ENCODE data around the gene KRTAP12-4. TPM values are rescaled to one million over a fixed set of nuclear protein-coding genes. Genes with fewer than 3 reads are reported as not detected.
"Not testable (repeated sequence)": the region's sequence is repeated elsewhere in the genome, so short reads cannot be mapped to it uniquely, and the experiment has no call there.

KRTAP12-4 gene, protein sequence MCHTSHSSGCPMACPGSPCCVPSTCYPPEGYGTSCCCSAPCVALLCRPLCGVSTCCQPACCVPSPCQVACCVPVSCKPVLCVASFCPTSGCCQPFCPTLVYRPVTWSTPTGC
- not detected in 2 replicates for total RNA-seq (2014; rRNA removed; shearing (Covaris generic))

DNA sequence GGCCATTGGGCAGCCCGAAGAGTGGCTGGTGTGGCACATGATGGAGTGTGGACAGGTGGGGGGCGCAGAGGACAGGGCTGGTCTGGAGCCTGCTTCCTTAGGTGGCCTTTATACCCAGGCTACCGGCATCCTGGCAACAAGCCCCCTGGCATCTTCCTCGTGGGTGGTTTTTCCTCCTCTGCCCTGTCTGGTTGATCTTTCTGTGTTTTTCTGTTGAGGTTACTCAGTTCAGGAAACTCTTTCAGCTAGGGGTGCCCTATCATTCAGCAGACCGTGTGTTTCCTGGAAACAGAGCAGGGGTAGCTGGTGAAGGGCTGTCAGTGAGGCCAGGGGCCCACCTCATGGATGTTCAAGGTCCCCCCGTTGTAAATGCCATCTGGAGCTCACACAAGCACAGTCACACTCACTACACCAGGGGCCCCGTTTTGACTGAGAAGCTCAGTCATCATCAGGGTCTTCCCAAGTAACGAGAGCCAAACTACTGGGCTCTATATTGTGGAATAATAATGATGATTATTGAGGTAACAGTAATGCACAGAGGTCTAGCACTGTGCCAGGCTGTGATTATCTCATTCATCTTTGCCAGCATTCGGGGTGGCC, at the start of gene KRTAP12-4:
Gene KRTAP12-4 (minus strand): TSS at position 84 of the 600 bp plus-strand sequence. CDS start 45 bp downstream, at position 39.
- DNase-seq, result no peak
- H3K4me3 ChIP-seq (ENCODE audit: insufficient read depth, low read depth, low read length), result no peak within 1 kb of the TSS
- no peaks in the 10 kb centered on the region for H3K36me3 ChIP-seq (replicated peaks; ENCODE audit: control insufficient read depth, insufficient read depth, low read length)
- no peaks in the 10 kb centered on the region for H3K27me3 ChIP-seq (ENCODE audit: control insufficient read depth, insufficient read depth, low read length)

DNA sequence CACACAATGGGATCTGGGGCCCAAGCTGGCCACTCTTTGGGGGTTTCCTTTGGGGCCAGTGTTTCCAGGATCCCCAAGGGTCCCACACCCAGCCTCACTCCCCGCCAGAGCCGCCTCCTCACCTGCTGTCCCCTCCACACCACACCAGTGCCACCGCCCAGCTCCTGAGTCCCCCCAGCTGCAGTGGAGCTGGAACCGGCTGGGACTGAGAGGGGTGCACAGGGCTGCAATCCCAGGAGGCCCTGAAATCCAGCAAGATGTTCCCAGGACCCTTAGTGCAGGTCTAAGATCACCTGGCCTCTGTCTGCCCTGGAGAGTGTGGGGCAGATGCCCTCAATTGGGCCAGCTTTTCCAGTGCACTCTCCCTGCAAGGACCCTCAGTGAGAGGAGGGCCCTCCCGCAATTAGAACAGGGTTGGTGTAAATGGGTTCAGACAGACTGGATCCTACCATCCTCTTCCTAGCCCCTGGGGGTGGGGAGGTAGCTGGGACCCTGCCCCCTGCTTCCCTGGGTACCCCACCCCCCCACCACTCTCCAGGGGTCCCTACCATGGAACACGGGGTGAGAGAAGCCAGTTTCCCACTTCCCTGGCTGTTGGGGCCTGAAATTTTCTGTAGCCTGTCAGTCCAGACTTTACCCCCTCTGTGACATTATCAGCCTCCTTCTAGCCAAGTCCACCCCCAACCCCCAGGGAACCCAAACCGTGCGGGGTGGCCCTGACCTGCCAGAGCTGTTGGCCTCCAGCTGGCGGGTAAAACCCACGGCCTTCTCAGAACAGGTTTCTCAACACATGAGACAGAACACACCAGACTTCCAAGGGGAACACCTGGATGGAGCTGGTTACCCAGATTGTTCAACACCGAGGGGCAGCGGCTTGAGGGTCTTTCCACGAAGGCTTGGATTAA, 49.5 kb upstream of the KRTAP12-4 start:
- Histone ChIP-seq H3K27me3 (ENCODE audit: control insufficient read depth, insufficient read depth, low read length) (peaks cover 41% of the 10 kb centered on the region), H3K4me3 (ENCODE audit: insufficient read depth, low read depth, low read length) (peak overlapping the region; percentile 23), H3K36me3 (replicated peaks; ENCODE audit: control insufficient read depth, insufficient read depth, low read length) (no peaks in the 10 kb centered on the region)
- peak; percentile 68 for DNase-seq

DNA sequence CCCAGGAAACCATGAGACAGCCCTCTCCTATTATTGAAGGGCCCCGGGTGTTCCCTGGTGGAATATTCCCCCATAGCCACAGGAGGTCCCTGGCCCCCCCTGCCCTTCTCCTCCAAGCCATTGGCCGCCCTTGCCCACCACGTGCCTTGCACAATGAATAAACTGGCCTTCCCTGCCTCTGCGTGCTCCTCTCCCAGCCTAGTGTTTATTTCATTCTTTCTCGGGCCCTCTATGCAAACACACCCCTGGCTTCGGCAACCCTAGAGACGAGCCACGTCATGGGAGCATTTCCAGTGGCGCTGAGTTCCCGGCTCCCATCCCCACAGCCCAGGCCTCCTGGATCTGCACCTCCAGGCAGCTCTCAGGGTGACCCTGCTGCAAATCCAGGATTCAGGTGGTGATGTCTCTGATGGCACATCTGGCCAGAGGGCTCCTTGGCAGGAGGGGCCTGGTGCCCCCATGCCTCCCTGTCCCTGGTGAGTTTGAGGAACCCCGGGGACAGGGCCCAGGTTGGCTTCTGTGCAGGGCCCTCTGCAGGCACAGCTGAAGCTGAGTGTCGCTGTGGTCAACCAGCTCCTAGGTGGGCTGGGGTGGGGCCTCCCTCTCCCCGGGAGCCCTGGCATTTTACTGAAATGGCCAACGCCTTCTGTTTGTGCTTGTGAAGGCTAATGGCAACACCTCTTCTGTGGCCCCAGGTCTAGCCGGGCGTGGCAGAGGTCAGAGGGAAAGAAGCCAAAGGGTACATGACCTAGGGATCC, 48.7 kb upstream of the KRTAP12-4 start:
- Histone ChIP-seq H3K36me3 (replicated peaks; ENCODE audit: control insufficient read depth, insufficient read depth, low read length) (no peaks in the 10 kb centered on the region), H3K4me3 (ENCODE audit: insufficient read depth, low read depth, low read length) (no peak overlapping the region), H3K27me3 (ENCODE audit: control insufficient read depth, insufficient read depth, low read length) (peaks cover 37% of the 10 kb centered on the region)
- DNase-seq, result peak; percentile 62

DNA sequence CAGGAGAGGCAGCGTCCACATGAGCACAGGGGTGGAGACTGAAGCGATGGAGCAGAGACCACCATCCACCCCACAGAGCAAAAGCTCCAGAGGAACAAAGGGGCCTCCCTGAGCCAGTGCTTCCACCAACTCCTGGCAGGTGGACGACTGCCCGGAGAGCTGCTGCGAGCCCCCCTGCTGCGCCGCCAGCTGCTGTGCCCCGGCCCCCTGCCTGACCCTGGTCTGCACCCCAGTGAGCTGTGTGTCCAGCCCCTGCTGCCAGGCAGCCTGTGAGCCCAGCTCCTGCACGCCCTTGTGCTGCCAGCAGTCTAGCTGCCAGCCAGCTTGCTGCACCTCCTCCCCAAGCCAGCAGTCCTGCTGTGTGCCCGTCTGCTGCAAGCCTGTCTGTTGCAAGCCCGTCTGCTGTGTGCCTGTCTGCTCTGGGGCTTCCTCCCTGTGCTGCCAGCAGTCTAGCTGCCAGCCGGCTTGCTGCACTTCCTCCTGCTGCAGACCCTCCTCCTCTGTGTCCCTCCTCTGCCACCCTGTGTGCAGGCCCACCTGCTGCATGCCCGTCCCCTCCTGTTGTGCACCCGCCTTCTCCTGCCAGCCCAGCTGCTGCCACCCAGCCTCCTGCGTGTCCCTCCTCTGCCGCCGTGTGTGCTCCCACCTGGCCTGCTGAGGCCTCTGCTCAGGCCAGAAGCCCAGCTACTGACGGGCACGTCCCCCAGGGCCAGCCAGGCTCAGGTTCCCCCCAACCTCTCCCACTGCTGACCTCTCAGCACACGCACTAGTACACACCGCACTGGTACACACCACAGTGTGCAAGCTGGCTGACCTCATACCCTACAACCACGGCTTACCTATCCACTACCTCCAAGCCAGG, 47.9 kb upstream of the KRTAP12-4 start:
- H3K4me3 ChIP-seq (ENCODE audit: insufficient read depth, low read depth, low read length), result no peak overlapping the region
- peaks cover 35% of the 10 kb centered on the region for H3K27me3 ChIP-seq (ENCODE audit: control insufficient read depth, insufficient read depth, low read length)
- H3K36me3 ChIP-seq (replicated peaks; ENCODE audit: control insufficient read depth, insufficient read depth, low read length), result no peaks in the 10 kb centered on the region
- DNase-seq, result peak; percentile 32

DNA sequence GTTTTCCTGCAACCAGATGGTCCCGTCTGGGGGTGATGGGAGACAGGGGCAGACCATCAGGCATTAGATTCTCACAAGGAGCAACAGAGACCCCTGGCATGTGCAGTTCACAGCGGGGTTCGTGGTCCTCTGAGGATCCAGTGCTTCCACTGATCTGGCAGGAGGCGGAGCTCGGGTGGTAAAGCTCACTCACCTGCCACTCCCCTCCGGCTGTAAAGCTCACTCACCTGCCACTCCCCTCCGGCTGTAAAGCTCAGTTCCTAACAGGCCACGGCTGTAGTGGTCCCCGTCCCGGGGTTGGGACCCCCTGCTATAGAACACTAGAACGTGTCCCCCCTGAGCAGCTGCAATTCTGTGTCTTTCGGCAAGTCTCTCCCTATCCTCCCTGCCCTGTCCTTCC, 47.1 kb upstream of the KRTAP12-4 start:
- H3K36me3 ChIP-seq (replicated peaks; ENCODE audit: control insufficient read depth, insufficient read depth, low read length), result no peaks in the 10 kb centered on the region
- DNase-seq, result peak; percentile 31
- no peak overlapping the region for H3K4me3 ChIP-seq (ENCODE audit: insufficient read depth, low read depth, low read length)
- H3K27me3 ChIP-seq (ENCODE audit: control insufficient read depth, insufficient read depth, low read length), result peaks cover 28% of the 10 kb centered on the region

DNA sequence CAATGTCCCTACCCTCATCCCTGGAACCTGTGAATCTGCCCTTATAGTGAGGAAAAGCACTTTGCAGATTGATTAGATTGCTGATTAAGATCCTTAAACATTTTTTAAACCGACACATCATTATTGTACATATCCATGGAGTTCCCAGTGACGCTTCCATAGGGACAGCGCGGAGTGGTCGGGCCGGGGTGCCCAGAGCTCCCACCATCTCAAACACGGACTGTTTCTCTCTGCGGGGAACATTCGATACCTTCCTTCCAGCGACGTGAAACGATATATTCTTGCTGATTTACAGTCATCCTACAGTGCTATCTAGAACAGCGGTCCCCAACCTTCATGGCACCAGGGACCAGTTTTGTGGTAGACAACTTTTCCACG, 46.6 kb upstream of the KRTAP12-4 start:
- no peaks in the 10 kb centered on the region for H3K36me3 ChIP-seq (replicated peaks; ENCODE audit: control insufficient read depth, insufficient read depth, low read length)
- H3K4me3 ChIP-seq (ENCODE audit: insufficient read depth, low read depth, low read length), result no peak overlapping the region
- peaks cover 23% of the 10 kb centered on the region for H3K27me3 ChIP-seq (ENCODE audit: control insufficient read depth, insufficient read depth, low read length)
- DNase-seq, result no peak

DNA sequence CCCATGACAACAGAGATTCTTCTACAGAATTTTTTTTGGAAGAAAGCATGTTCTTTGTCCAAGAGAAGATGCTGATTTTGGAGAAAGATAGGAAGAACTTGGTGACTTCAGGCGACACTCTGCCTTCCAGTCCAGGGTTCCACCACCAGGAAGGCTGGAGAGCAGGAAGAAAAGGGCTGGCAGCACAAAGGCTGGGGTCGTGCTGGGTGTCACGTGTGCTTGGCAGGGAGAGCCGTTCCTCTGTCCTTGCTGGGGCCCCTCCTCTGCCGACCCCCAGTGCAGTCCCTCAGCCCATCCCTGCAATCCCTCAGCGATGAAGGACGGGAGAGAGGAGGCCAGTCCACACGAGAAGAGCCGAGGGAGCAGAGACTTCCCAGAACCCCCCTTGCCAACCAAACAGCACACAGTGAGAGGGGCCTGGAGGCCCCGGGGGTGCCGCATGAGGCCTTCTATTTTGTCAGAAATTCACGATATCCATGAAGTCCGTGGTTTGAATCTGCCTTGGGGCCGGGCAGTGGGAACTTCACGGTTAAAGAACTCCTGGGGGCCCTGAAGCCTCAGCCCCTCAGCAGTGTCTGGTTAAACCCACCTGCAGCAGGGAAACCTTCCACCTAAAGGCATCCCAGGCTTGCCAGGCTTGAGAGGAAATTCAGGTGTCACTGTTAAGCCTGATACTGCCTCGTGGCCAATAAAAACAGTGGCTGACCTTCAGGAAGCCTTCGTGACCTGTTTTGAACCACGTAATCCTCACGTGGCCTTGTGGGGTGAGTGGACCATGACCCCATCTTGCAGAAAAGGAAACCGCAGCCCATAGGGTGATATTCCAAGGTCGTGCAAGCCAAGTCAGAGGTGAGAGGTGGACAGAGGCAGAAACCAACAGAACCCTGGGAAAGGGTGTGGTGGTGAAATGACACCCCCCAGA, 45.9 kb upstream of the KRTAP12-4 start:
- H3K27me3 ChIP-seq (ENCODE audit: control insufficient read depth, insufficient read depth, low read length), result peaks cover 22% of the 10 kb centered on the region; the same call in 1 of the 2 replicates
- no peak overlapping the region for H3K4me3 ChIP-seq (ENCODE audit: insufficient read depth, low read depth, low read length)
- H3K36me3 ChIP-seq (replicated peaks; ENCODE audit: control insufficient read depth, insufficient read depth, low read length), result no peaks in the 10 kb centered on the region
- peak; percentile 22 for DNase-seq

DNA sequence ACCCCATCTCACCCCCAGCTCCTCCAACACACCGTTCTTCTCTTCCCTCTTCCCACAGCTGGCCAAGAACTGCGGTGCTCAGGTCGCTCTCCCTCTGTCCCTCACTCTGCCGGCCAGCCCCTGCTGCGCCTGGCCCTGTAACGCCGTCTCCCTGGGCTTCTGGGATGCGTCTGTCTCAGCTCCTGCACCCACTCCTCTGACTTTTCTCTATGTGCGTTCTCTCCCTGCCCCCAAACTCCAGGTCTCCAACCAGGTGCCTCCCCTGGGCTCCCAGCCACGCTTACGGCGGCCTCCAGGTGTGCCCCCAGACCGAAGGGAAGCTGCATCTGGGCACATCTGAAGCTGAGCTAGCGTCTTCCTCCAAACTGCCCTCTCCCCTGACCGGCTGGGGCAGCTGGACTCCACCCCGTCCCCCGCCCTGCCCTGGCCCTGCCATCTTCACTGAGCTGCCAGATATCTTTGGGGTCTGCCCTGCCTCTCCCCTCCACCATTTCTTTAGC, 45.1 kb upstream of the KRTAP12-4 start:
- Histone ChIP-seq H3K27me3 (ENCODE audit: control insufficient read depth, insufficient read depth, low read length) (peaks cover 22% of the 10 kb centered on the region; the same call in 1 of the 2 replicates), H3K36me3 (replicated peaks; ENCODE audit: control insufficient read depth, insufficient read depth, low read length) (no peaks in the 10 kb centered on the region), H3K4me3 (ENCODE audit: insufficient read depth, low read depth, low read length) (no peak overlapping the region)
- DNase-seq, result peak; percentile 56

DNA sequence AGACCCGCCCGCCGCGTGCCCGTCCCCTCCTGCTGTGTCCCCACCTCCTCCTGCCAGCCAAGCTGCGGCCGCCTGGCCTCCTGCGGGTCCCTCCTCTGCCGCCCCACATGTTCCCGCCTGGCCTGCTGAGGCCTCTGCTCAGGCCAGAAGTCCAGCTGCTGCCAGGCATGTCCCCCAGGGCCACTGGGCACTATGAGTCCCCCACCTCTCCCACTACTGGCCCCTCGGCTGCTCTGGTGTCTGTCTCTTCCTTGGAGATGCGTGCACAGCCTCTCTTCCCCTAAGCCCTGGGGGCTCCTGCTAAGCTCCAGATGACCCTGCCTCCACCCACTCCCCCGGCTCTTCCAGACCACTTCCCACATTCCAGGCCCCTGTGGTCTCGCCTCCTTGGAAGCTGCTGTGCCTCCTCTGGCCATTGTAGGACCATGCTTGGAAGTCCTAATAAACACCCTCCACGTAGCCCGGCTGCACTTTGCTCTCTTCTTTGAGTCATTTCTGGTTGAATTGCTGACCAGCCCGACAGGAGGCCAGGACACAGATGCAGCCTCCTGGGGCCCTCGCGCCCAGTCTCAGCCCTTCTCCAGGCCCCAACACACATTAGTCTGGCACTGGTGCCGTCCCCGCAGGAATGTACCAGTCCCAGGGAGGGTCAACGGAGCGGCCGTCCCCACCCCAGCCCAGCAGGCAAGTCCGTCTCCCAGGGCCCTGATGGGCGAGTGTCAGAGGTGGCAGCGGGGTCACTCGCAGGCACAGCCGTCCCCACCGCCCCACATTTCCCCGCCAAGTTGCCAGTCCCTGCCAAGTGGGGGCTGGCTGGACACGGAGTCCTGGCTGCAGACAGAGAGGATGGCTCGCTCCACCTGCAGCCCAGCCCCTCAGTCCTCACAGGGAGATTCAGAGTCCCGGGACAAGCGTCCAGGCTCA, 43.6 kb upstream of the KRTAP12-4 start:
- H3K27me3 ChIP-seq (ENCODE audit: control insufficient read depth, insufficient read depth, low read length), result peaks cover 15% of the 10 kb centered on the region; the same call in 1 of the 2 replicates
- no peaks in the 10 kb centered on the region for H3K36me3 ChIP-seq (replicated peaks; ENCODE audit: control insufficient read depth, insufficient read depth, low read length)
- peak; percentile 86 for DNase-seq
- H3K4me3 ChIP-seq (ENCODE audit: insufficient read depth, low read depth, low read length), result no peak overlapping the region

DNA sequence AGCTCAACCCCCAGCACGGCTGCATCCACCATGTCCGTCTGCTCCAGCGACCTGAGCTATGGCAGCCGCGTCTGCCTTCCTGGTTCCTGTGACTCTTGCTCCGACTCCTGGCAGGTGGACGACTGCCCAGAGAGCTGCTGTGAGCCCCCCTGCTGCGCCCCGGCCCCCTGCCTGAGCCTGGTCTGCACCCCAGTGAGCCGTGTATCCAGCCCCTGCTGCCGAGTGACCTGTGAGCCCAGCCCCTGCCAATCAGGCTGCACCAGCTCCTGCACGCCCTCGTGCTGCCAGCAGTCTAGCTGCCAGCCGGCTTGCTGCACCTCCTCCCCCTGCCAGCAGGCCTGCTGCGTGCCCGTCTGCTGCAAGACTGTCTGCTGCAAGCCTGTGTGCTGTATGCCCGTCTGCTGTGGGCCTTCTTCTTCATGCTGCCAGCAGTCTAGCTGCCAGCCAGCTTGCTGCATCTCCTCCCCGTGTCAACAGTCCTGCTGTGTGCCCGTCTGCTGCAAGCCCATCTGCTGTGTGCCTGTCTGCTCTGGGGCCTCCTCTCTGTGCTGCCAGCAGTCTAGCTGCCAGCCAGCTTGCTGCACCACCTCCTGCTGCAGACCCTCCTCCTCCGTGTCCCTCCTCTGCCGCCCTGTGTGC, 42.8 kb upstream of the KRTAP12-4 start, which contains the start of gene KRTAP10-12:
Gene KRTAP10-12 (plus strand): TSS at position 1 of the 639 bp plus-strand sequence. CDS start 30 bp downstream, at position 31.
- H3K27me3 ChIP-seq (ENCODE audit: control insufficient read depth, insufficient read depth, low read length), result peaks cover 14% of the 10 kb centered on the region; the same call in 1 of the 2 replicates
- peak; percentile 32 for DNase-seq
- H3K36me3 ChIP-seq (replicated peaks; ENCODE audit: control insufficient read depth, insufficient read depth, low read length), result not testable (repeated sequence)
- H3K4me3 ChIP-seq (ENCODE audit: insufficient read depth, low read depth, low read length), result peak within 1 kb of the TSS; percentile 17; the same call in 1 of the 2 replicates

DNA sequence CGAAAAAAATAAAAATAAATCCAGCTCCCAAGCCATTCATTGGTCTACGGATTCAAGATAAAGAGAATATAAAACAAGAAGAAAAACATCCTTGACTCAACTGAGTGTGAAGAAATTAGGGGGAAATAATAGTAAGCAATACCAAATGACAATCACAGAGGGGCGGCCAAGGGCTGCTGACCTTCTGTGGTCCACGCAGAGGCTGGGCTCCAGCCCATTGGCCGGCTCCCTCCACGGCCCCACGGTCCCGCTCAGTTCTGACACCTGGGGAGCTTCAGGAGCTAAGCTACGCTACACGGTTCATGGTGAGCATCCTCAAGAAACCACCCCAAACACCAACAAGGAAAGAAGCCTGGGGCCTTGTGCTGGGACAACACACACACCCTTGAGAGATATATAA, 42.1 kb upstream of the KRTAP12-4 start:
- H3K27me3 ChIP-seq (ENCODE audit: control insufficient read depth, insufficient read depth, low read length), result peaks cover 13% of the 10 kb centered on the region; the same call in 1 of the 2 replicates

More for the DNA sequence above, 42.1 kb upstream of the KRTAP12-4 start:
- Histone ChIP-seq H3K4me3 (ENCODE audit: insufficient read depth, low read depth, low read length) (peak overlapping the region; percentile 17; the same call in 1 of the 2 replicates), H3K36me3 (replicated peaks; ENCODE audit: control insufficient read depth, insufficient read depth, low read length) (no peaks in the 10 kb centered on the region)
- peak; percentile 68 for DNase-seq

Measured in H7 (cell line).